Psoas muscle (tissue), 8 donors: ENCODE measurements around the gene SLC15A1. TPM values are rescaled to one million over a fixed set of nuclear protein-coding genes. Genes with fewer than 3 reads are reported as not detected.

Experiments
- ATAC-seq, 4 donors: fragments of 200-7000 bp; cut with Tn5 transposase; one replicate each; pipeline ENCODE4 v1.9.1; 2020; ENCODE audit warnings: moderate library complexity in 3 of 4, mild to moderate bottlenecking in 2 of 4
- DNase-seq, 2 donors: peaks; one replicate each; pipeline ENCODE4 v3.0.0-alpha.2; 2020
- H3K27ac ChIP-seq: fragments of 200-600 bp; one replicate; pipeline ENCODE4 v1.8.0; 2022
- H3K27me3 ChIP-seq, 3 donors: fragments of 200-600 bp in 1 of 3; one replicate each; pipeline versions ENCODE4 v1.6.1 to v1.8.0; 2013 to 2022; ENCODE audit warnings: low read length in 2 of 3, mild to moderate bottlenecking in 2 of 3, moderate library complexity in 1 of 3; ENCODE audit not compliant: insufficient read depth in 3 of 3
- H3K36me3 ChIP-seq, 2 donors: fragments of 200-600 bp in 1 of 2; one replicate each; pipeline versions ENCODE4 v1.6.1 to v1.8.0; 2013 to 2022; ENCODE audit warnings: low read depth in 1 of 2, mild to moderate bottlenecking in 1 of 2, moderate library complexity in 1 of 2; ENCODE audit not compliant: insufficient read depth in 1 of 2
- H3K4me1 ChIP-seq: fragments of 200-600 bp; one replicate; pipeline ENCODE4 v1.8.0; 2022
- H3K4me3 ChIP-seq: fragments of 200-600 bp; one replicate; pipeline ENCODE4 v1.8.0; 2022; ENCODE audit warnings: mild to moderate bottlenecking
- H3K9me3 ChIP-seq: fragments of 200-600 bp; one replicate; pipeline ENCODE4 v1.8.0; 2022
- WGBS, 3 donors: extraction: QIAGEN DNeasy Blood & Tissue Kit; methylation state at CpG; one replicate each; pipeline versions ENCODE4 v1.1.6 to v1.1.7; 2013; 5-methylcytosine and 5-hydroxymethylcytosine counted together
- intact Hi-C, 2 donors: fragments of 100-400 bp; cut with DNase I; formaldehyde crosslinking; loops; one replicate each; pipeline versions ENCODE4 v1.11.0 to v1.14.2; 2022
- polyA plus RNA-seq, 3 donors: library from polyadenylated mRNA; stranded (reverse); fragments of 200-250 nt; gene quantifications; one replicate each; pipeline ENCODE4 v1.2.3, GENCODE V29; 2013
- total RNA-seq, 4 donors: library from RNA; stranded (reverse); fragmentation: NEBNext Ultra II Directional in 2 of 4; extraction: Animal tissue kit (Norgen Biotek cat#: 25700) in 2 of 4; gene quantifications; one replicate each; pipeline versions ENCODE4 v1.2.1 to v1.2.4, GENCODE V29; 2021 to 2023
- TF ChIP-seq, protein P1 (sequence below): fragments of 200-600 bp; IDR thresholded peaks from one replicate; pipeline ENCODE4 v1.8.0; 2022; ENCODE audit warnings: antibody characterized with exemption
- donor health status: healthy with polysubstance abuse.
- donor health status: DM: no; HTN: no; CAD: no; lungs with moderate emphysema.
- donor health status: Bipolar disorder and iron deficiency.
- donor health status: healthy.
- donor health status: DM: yes; HTN: yes; CAD: no.
- donor health status: DM: no; HTN: no; CAD: no.
- donor health status: DM: no; HTN: no; CAD: no.
- donor health status: DM: yes; HTN: yes; CAD: no.

The SLC15A1 gene
- total and polyA plus RNA-seq, 7 donors, result 0.03 to 0.19 (median 0.08) TPM; not detected in 4

DNA sequence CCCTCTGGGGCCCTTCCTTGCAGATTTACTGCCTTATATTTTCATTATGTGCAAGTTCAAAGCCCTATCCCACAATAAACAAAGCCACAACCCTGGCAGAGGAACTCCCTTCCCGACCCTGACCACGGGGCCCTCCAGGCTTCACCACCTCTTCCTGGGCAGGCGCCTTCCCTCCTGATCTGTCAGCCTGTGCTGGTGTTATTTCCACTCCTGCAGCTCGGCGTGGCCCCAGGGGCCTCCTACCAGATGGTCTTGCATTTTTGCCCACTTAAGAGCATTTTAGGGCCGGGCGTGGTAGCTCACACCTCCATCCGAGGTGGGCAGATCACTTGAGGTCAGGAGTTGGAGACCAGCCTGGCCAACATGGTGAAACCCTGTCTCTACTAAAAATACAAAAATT lies 22.8 kb downstream of the SLC15A1 start:
- H3K9me3 ChIP-seq, result no peaks in the 10 kb centered on the region
- no peak for DNase-seq
- no peaks in the 10 kb centered on the region for H3K36me3 ChIP-seq
- WGBS, 3 donors, result 67 to 71% (median 70%) methylated on average over 8 of the region's 8 CpGs
- intact Hi-C loops, result no loop called here
- no peak for ATAC-seq
- H3K4me1 ChIP-seq, result no peaks in the 10 kb centered on the region
- H3K27me3 ChIP-seq, result no peaks in the 10 kb centered on the region
- TF ChIP-seq, protein P1, sequence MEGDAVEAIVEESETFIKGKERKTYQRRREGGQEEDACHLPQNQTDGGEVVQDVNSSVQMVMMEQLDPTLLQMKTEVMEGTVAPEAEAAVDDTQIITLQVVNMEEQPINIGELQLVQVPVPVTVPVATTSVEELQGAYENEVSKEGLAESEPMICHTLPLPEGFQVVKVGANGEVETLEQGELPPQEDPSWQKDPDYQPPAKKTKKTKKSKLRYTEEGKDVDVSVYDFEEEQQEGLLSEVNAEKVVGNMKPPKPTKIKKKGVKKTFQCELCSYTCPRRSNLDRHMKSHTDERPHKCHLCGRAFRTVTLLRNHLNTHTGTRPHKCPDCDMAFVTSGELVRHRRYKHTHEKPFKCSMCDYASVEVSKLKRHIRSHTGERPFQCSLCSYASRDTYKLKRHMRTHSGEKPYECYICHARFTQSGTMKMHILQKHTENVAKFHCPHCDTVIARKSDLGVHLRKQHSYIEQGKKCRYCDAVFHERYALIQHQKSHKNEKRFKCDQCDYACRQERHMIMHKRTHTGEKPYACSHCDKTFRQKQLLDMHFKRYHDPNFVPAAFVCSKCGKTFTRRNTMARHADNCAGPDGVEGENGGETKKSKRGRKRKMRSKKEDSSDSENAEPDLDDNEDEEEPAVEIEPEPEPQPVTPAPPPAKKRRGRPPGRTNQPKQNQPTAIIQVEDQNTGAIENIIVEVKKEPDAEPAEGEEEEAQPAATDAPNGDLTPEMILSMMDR, result no peak
- H3K4me3 ChIP-seq, result no peak overlapping the region
- H3K27ac ChIP-seq, result no peak overlapping the region

- TF ChIP-seq, protein P1, result no peak
- H3K36me3 ChIP-seq, result no peaks in the 10 kb centered on the region
- H3K27ac ChIP-seq, result no peak overlapping the region
- 63 to 74% (median 70%) methylated on average over 3 of the region's 3 CpGs for WGBS, 3 donors
- no peaks in the 10 kb centered on the region for H3K9me3 ChIP-seq
- ATAC-seq, result no peak
- H3K4me3 ChIP-seq, result no peak overlapping the region
- no peaks in the 10 kb centered on the region for H3K4me1 ChIP-seq
- intact Hi-C loops, result no loop called here
- DNase-seq, result no peak
- H3K27me3 ChIP-seq, result no peaks in the 10 kb centered on the region
Observed at GRCh38 chr13:98722958-98723357, 29.5 kb downstream of the SLC15A1 start.

- DNase-seq (no peak), ATAC-seq (no peak)
- no peak overlapping the region for H3K4me3 ChIP-seq
- no peaks in the 10 kb centered on the region for H3K36me3 ChIP-seq
- no peaks in the 10 kb centered on the region for H3K9me3 ChIP-seq
- TF ChIP-seq, protein P1, result no peak
- no peaks in the 10 kb centered on the region for H3K27me3 ChIP-seq
- H3K27ac ChIP-seq, result no peak overlapping the region
- intact Hi-C loops, result no loop called here
- H3K4me1 ChIP-seq, result no peaks in the 10 kb centered on the region
- WGBS, 3 donors, result 88 to 91% (median 88%) methylated on average over 11 of the region's 11 CpGs
Observed at GRCh38 chr13:98721825-98722510, 30.5 kb downstream of the SLC15A1 start.

DNA sequence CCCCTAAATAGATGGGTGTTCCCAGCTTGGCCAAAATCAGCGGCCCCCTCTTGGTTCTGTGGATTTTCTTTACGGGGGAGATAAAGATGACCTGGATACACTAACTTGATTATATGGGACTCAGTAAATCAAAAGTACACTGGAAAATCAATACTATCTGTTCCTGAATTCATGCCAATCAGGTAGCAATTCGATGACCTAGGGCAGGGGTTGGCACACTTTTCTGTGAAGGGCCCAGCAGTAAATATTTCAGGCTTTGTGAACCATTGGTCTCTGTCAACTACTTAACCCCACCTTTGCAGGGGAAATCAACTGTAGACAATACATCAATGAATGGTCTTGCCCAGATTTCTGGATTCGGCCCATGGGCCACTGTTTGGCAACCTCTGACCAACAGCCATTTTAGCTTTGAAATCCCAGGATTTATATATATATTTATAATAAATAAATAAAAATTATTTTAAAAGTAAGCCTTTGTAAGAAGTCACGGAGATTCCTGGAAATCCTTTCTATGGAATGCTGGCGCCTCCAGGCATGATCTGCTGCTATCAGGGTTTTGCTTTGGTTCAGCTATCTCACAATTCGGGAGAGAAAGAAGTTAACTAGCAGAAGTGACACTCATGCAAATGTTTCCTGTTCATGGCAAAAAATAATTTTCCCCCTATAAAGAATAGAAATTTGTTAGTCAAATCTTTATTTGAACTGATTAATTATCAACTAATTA lies 32.8 kb downstream of the SLC15A1 start:
- Histone ChIP-seq H3K4me3 (no peak overlapping the region), H3K27ac (no peak overlapping the region), H3K4me1 (no peaks in the 10 kb centered on the region), H3K9me3 (no peaks in the 10 kb centered on the region), H3K27me3 (no peaks in the 10 kb centered on the region), H3K36me3 (no peaks in the 10 kb centered on the region)
- ATAC-seq (no peak), DNase-seq (no peak)
- intact Hi-C loops, result no loop called here
- TF ChIP-seq, protein P1, result no peak
- WGBS, 3 donors, result 86 to 87% (median 86%) methylated on average over 7 of the region's 7 CpGs
